Mucosa of rectum (tissue), 2 donors: Measurements from ENCODE around the gene TIMM17B.
A peak's percentile ranks its signal among the peaks of the same experiment; 100 is the strongest.

Experiments used
- H3K27ac ChIP-seq, 2 donors: one replicate each; pipeline ENCODE4 v1.7.0; 2013; ENCODE audit warnings: inconsistent platforms in 2 of 2, low read depth in 2 of 2, low read length in 2 of 2
- H3K27me3 ChIP-seq, 2 donors: one replicate each; pipeline ENCODE4 v1.7.0; 2013; ENCODE audit warnings: low read length in 2 of 2; ENCODE audit not compliant: control insufficient read depth in 2 of 2, insufficient read depth in 2 of 2
- H3K36me3 ChIP-seq, 2 donors: one replicate each; pipeline ENCODE4 v1.7.0; 2013; ENCODE audit warnings: low read length in 2 of 2; ENCODE audit not compliant: control insufficient read depth in 2 of 2, insufficient read depth in 2 of 2
- H3K4me1 ChIP-seq, 2 donors: one replicate each; pipeline ENCODE4 v1.7.0; 2013; ENCODE audit warnings: low read length in 2 of 2, mild to moderate bottlenecking in 1 of 2; ENCODE audit not compliant: control insufficient read depth in 2 of 2, insufficient read depth in 2 of 2
- H3K4me3 ChIP-seq, 2 donors: one replicate each; pipeline ENCODE4 v1.7.0; 2013; ENCODE audit warnings: low read length in 2 of 2
- H3K9ac ChIP-seq, 2 donors: one replicate each; pipeline ENCODE4 v1.7.0; 2013; ENCODE audit warnings: low read length in 2 of 2, low read depth in 1 of 2, mild to moderate bottlenecking in 1 of 2
- H3K9me3 ChIP-seq, 2 donors: one replicate each; pipeline ENCODE4 v1.7.0; 2013; ENCODE audit warnings: low read length in 2 of 2; ENCODE audit not compliant: control insufficient read depth in 2 of 2
- donor health status: healthy.
- donor health status: Normal muscosa, but diverticular disease.

The TIMM17B gene

GRCh38 chrX:48908600-48908999 lies 11.0 kb upstream of the TIMM17B start:
- Histone ChIP-seq H3K27ac (no peak overlapping the region), H3K9me3 (no peaks in the 10 kb centered on the region), H3K27me3 (no peaks in the 10 kb centered on the region), H3K9ac (no peak overlapping the region), H3K4me3 (no peak overlapping the region), H3K36me3 (peaks cover 2 to 10% of the 10 kb centered on the region in 2 donors), H3K4me1 (peaks cover 5 to 14% of the 10 kb centered on the region in 2 donors)

- no peak overlapping the region for H3K9ac ChIP-seq
- H3K36me3 ChIP-seq, result peaks cover 20 to 24% of the 10 kb centered on the region in 2 donors
- no peaks in the 10 kb centered on the region for H3K9me3 ChIP-seq
- H3K4me3 ChIP-seq, result no peak overlapping the region
- H3K27me3 ChIP-seq, result no peaks in the 10 kb centered on the region
- H3K4me1 ChIP-seq, result no peaks in the 10 kb centered on the region
- no peak overlapping the region for H3K27ac ChIP-seq
These were observed 7.7 kb upstream of the TIMM17B start for GRCh38 chrX:48905090-48905790.

GRCh38 chrX:48904626-48905025 lies 7.1 kb upstream of the TIMM17B start:
- Histone ChIP-seq H3K36me3 (peaks cover 21 to 24% of the 10 kb centered on the region in 2 donors), H3K9me3 (no peaks in the 10 kb centered on the region), H3K27ac (no peak overlapping the region), H3K27me3 (no peaks in the 10 kb centered on the region), H3K4me1 (no peaks in the 10 kb centered on the region), H3K4me3 (no peak overlapping the region), H3K9ac (no peak overlapping the region)

- Histone ChIP-seq H3K9ac (no peak overlapping the region), H3K9me3 (no peaks in the 10 kb centered on the region), H3K36me3 (peaks cover 23 to 24% of the 10 kb centered on the region in 2 donors), H3K4me3 (no peak overlapping the region), H3K4me1 (peaks cover 0 to 2% of the 10 kb centered on the region in 2 donors), H3K27ac (no peak overlapping the region), H3K27me3 (no peaks in the 10 kb centered on the region)
These were observed 6.6 kb upstream of the TIMM17B start for GRCh38 chrX:48904180-48904579.

GRCh38 chrX:48903290-48903689 lies 5.7 kb upstream of the TIMM17B start:
- no peak overlapping the region for H3K27ac ChIP-seq
- H3K4me1 ChIP-seq, result peaks cover 3 to 4% of the 10 kb centered on the region in 2 donors
- no peaks in the 10 kb centered on the region for H3K27me3 ChIP-seq
- H3K36me3 ChIP-seq, result peaks cover 19 to 23% of the 10 kb centered on the region in 2 donors
- no peaks in the 10 kb centered on the region for H3K9me3 ChIP-seq
- no peak overlapping the region for H3K4me3 ChIP-seq
- no peak overlapping the region for H3K9ac ChIP-seq

GRCh38 chrX:48902776-48903175 lies 5.2 kb upstream of the TIMM17B start:
- H3K9ac ChIP-seq, result no peak overlapping the region
- peaks cover 19 to 23% of the 10 kb centered on the region in 2 donors for H3K36me3 ChIP-seq
- no peak overlapping the region for H3K4me3 ChIP-seq
- no peaks in the 10 kb centered on the region for H3K27me3 ChIP-seq
- no peak overlapping the region for H3K27ac ChIP-seq
- no peaks in the 10 kb centered on the region for H3K9me3 ChIP-seq
- peaks cover 4% of the 10 kb centered on the region in 2 donors for H3K4me1 ChIP-seq

- Histone ChIP-seq H3K27me3 (no peaks in the 10 kb centered on the region), H3K9ac (no peak overlapping the region), H3K36me3 (peaks cover 19 to 23% of the 10 kb centered on the region in 2 donors), H3K9me3 (no peaks in the 10 kb centered on the region), H3K4me1 (peaks cover 4% of the 10 kb centered on the region in 2 donors), H3K27ac (no peak overlapping the region), H3K4me3 (no peak overlapping the region)
These were observed 4.6 kb upstream of the TIMM17B start for GRCh38 chrX:48902135-48902534.

- Histone ChIP-seq H3K36me3 (peaks cover 19 to 23% of the 10 kb centered on the region in 2 donors), H3K9me3 (no peaks in the 10 kb centered on the region), H3K4me3 (no peak overlapping the region), H3K4me1 (peaks cover 8 to 11% of the 10 kb centered on the region in 2 donors), H3K27ac (no peak overlapping the region), H3K9ac (no peak overlapping the region), H3K27me3 (no peaks in the 10 kb centered on the region)
These were observed 3.5 kb upstream of the TIMM17B start for GRCh38 chrX:48901069-48901468.

GRCh38 chrX:48899078-48899410 lies 1.5 kb upstream of the TIMM17B start:
- Histone ChIP-seq H3K4me3 (no peak overlapping the region), H3K27ac (no peak overlapping the region)

GRCh38 chrX:48897157-48897624 lies 377 bp downstream of the TIMM17B start:
- H3K4me3 ChIP-seq, result peak overlapping the region; percentile 84 to 89
- no peaks in the 10 kb centered on the region for H3K27me3 ChIP-seq
- H3K9me3 ChIP-seq, result no peaks in the 10 kb centered on the region
- H3K9ac ChIP-seq, result peak overlapping the region; percentile 85 to 86
- peaks cover 11 to 13% of the 10 kb centered on the region in 2 donors for H3K36me3 ChIP-seq
- H3K27ac ChIP-seq, result peak overlapping the region; percentile 98
- peaks cover 8 to 11% of the 10 kb centered on the region in 2 donors for H3K4me1 ChIP-seq

More at GRCh38 chrX:48899078-48899410, 1.5 kb upstream of the TIMM17B start:
- Histone ChIP-seq H3K27me3 (no peaks in the 10 kb centered on the region), H3K4me1 (peaks cover 8 to 11% of the 10 kb centered on the region in 2 donors), H3K36me3 (peaks cover 15 to 22% of the 10 kb centered on the region in 2 donors), H3K9me3 (no peaks in the 10 kb centered on the region), H3K9ac (no peak overlapping the region)
